CD4-positive, alpha-beta memory T cell (primary cell): ENCODE measurements around the gene DHRS13. TPM values are rescaled to one million over a fixed set of nuclear protein-coding genes. Genes with fewer than 3 reads are reported as not detected.
"Not testable (repeated sequence)": the region's sequence is repeated elsewhere in the genome, so short reads cannot be mapped to it uniquely, and the experiment has no call there.

ENCODE experiments used
- CTCF ChIA-PET: fragments of 350-600 bp; sonication (Branson Sonifier 250); formaldehyde crosslinking; loops from one replicate; lab custom pipeline; 2021; ENCODE audit warnings: inconsistent platforms; ENCODE audit not compliant: partially characterized antibody; lab: Charles Lee
- POLR2A ChIA-PET: fragments of 350-600 bp; sonication (Branson Sonifier 250); formaldehyde crosslinking; loops from one replicate; lab custom pipeline; 2021; ENCODE audit not compliant: partially characterized antibody; lab: Charles Lee
- DNase-seq, 5 donors: peaks; one replicate each; pipeline versions ENCODE4 v3.0.0 to v3.0.0-alpha.2; 2020 to 2022; ENCODE audit warnings: mixed read lengths in 1 of 5
- H3K27ac ChIP-seq: one replicate; pipeline ENCODE4 v1.7.0; 2013; ENCODE audit warnings: low read depth, low read length
- H3K27me3 ChIP-seq: 2 replicates; pipeline ENCODE4 v1.7.0; 2013; ENCODE audit warnings: mild to moderate bottlenecking, low read length, moderate library complexity; ENCODE audit not compliant: insufficient read depth
- H3K36me3 ChIP-seq: 2 replicates; pipeline ENCODE4 v1.7.0; 2013; ENCODE audit warnings: mild to moderate bottlenecking, low read length, moderate library complexity; ENCODE audit not compliant: insufficient read depth
- H3K4me1 ChIP-seq: 2 replicates; pipeline ENCODE4 v1.7.0; 2013; ENCODE audit warnings: mild to moderate bottlenecking, low read length, moderate library complexity; ENCODE audit not compliant: insufficient read depth
- H3K4me3 ChIP-seq, 2 donors: one replicate each; pipeline ENCODE4 v1.7.0; 2013; ENCODE audit warnings: low read length in 2 of 2, mild to moderate bottlenecking in 1 of 2
- H3K9me3 ChIP-seq, 2 donors: one replicate each; pipeline ENCODE4 v1.7.0; 2013; ENCODE audit warnings: low read length in 2 of 2, control low read depth in 1 of 2; ENCODE audit not compliant: control insufficient read depth in 1 of 2
- H3K27ac Mint-ChIP-seq, 7 donors: one replicate each; pipeline ENCODE4 v1.8.0; 2020 to 2021; ENCODE audit warnings: mixed read lengths in 7 of 7, mild to moderate bottlenecking in 6 of 7, inconsistent platforms in 3 of 7, moderate library complexity in 3 of 7
- H3K27me3 Mint-ChIP-seq, 2 donors: one replicate each; pipeline ENCODE4 v1.8.0; 2020 to 2021; ENCODE audit warnings: mixed read lengths in 2 of 2
- H3K36me3 Mint-ChIP-seq, 2 donors: one replicate each; pipeline ENCODE4 v1.8.0; 2020 to 2021; ENCODE audit warnings: mixed read lengths in 2 of 2, inconsistent platforms in 1 of 2, mild to moderate bottlenecking in 1 of 2
- H3K4me1 Mint-ChIP-seq, 4 donors: one replicate each; pipeline ENCODE4 v1.8.0; 2020 to 2021; ENCODE audit warnings: mixed read lengths in 4 of 4, mild to moderate bottlenecking in 1 of 4
- H3K4me3 Mint-ChIP-seq, 8 donors: one replicate each; pipeline ENCODE4 v1.8.0; 2020 to 2021; ENCODE audit warnings: mixed read lengths in 8 of 8, mild to moderate bottlenecking in 7 of 8, moderate library complexity in 6 of 8, inconsistent platforms in 3 of 8
- H3K9me3 Mint-ChIP-seq, 8 donors: one replicate each; pipeline ENCODE4 v1.8.0; 2020 to 2021; ENCODE audit warnings: mixed read lengths in 8 of 8, mild to moderate bottlenecking in 5 of 8, inconsistent platforms in 3 of 8, moderate library complexity in 1 of 8
- intact Hi-C: fragments of 100-400 bp; cut with micrococcal nuclease; formaldehyde crosslinking; loops from one replicate; pipeline ENCODE4 v1.15.1; 2023
- polyA plus RNA-seq, 2 donors: library from polyadenylated mRNA; unstranded; fragments of 300-500 nt; fragmentation: Illumina TruSeq; gene quantifications; one replicate each; pipeline ENCODE4 v1.2.3, GENCODE V29; 2021
- total RNA-seq, 2 experiments: library from RNA; stranded (reverse); gene quantifications; one replicate each; pipeline ENCODE4 v1.2.3, GENCODE V29; 2021

DHRS13 gene
- total and polyA plus RNA-seq, 4 experiments from 2014 or later: 15.1 to 49.6 (median 32.1) TPM

GRCh38 chr17:28907709-28908475, 5.0 kb upstream of the DHRS13 start:
- ChIA-PET POLR2A (interaction anchor here (0.6 to 7.3 kb wide), 5 partner anchors 11 to 66 kb away, joined by 3 to 45 read pairs (median 4); partner anchors contain the start of gene FLOT2), CTCF (interaction anchor here (0.6 to 4.7 kb wide), 9 partner anchors 9 to 180 kb away, joined by 3 to 31 read pairs (median 6); no protein-coding TSS in a partner anchor)
- Histone ChIP-seq H3K4me1 (peaks cover 6% of the 10 kb centered on the region), H3K27ac (no peak overlapping the region), H3K9me3 (no peaks in the 10 kb centered on the region), H3K36me3 (peaks cover 68% of the 10 kb centered on the region), H3K27me3 (no peaks in the 10 kb centered on the region), H3K4me3 (no peak overlapping the region)
- DNase-seq: no peak
- Mint-ChIP-seq H3K27me3 (no peaks in the 10 kb centered on the region), H3K4me3 (no peak overlapping the region), H3K27ac (peak overlapping the region in 5 of 7 donors; percentile 25 to 54 (median 46)), H3K4me1 (peaks cover 4 to 12% (median 8%) of the 10 kb centered on the region in 4 donors), H3K9me3 (no peaks in the 10 kb centered on the region), H3K36me3 (peaks cover 53 to 70% of the 10 kb centered on the region in 2 donors)
- intact Hi-C loops: no loop called here

GRCh38 chr17:28906706-28907438, 4.0 kb upstream of the DHRS13 start:
- Mint-ChIP-seq H3K9me3 (no peaks in the 10 kb centered on the region), H3K4me3 (no peak overlapping the region), H3K4me1 (peaks cover 7 to 17% (median 15%) of the 10 kb centered on the region in 4 donors), H3K27ac (peak overlapping the region in 5 of 7 donors; percentile 24 to 77 (median 49)), H3K27me3 (no peaks in the 10 kb centered on the region), H3K36me3 (peaks cover 44 to 64% of the 10 kb centered on the region in 2 donors)
- H3K9me3 ChIP-seq: no peaks in the 10 kb centered on the region
- H3K27ac ChIP-seq: no peak overlapping the region
- no peak for DNase-seq
- H3K4me1 ChIP-seq: peaks cover 9% of the 10 kb centered on the region
- ChIA-PET CTCF (interaction anchor here (0.6 to 4.7 kb wide), 8 partner anchors 10 to 516 kb away, joined by 3 to 31 read pairs (median 7); no protein-coding TSS in a partner anchor), POLR2A (interaction anchor here (0.6 to 7.3 kb wide), 5 partner anchors 10 to 45 kb away, joined by 4 to 45 read pairs (median 8); partner anchors contain the start of genes FLOT2 and PHF12)
- no peaks in the 10 kb centered on the region for H3K27me3 ChIP-seq
- peaks cover 58% of the 10 kb centered on the region for H3K36me3 ChIP-seq
- H3K4me3 ChIP-seq: no peak overlapping the region
- intact Hi-C loops: no loop called here

GRCh38 chr17:28906276-28906675, 3.4 kb upstream of the DHRS13 start:
- H3K9me3 ChIP-seq: no peaks in the 10 kb centered on the region
- Mint-ChIP-seq H3K4me3 (no peak overlapping the region), H3K27ac (peak overlapping the region in 2 of 7 donors; percentile 64 to 70), H3K4me1 (peaks cover 13 to 22% (median 20%) of the 10 kb centered on the region in 4 donors), H3K9me3 (no peaks in the 10 kb centered on the region), H3K27me3 (no peaks in the 10 kb centered on the region), H3K36me3 (peaks cover 40 to 59% of the 10 kb centered on the region in 2 donors)
- H3K4me3 ChIP-seq: no peak overlapping the region
- intact Hi-C loops: no loop called here
- POLR2A ChIA-PET: interaction anchor here (1.6 to 7.3 kb wide), 3 partner anchors 9 to 45 kb away, joined by 5 to 45 read pairs (median 8); partner anchors contain the start of genes FLOT2 and PHF12
- H3K27ac ChIP-seq: no peak overlapping the region
- no peak for DNase-seq
- no peaks in the 10 kb centered on the region for H3K27me3 ChIP-seq
- CTCF ChIA-PET: interaction anchor here (0.6 to 2.1 kb wide), 4 partner anchors 11 to 516 kb away, joined by 3 to 8 read pairs (median 4); no protein-coding TSS in a partner anchor
- peaks cover 52% of the 10 kb centered on the region for H3K36me3 ChIP-seq
- H3K4me1 ChIP-seq: peaks cover 15% of the 10 kb centered on the region

- H3K4me3 ChIP-seq: no peak overlapping the region
- H3K27me3 Mint-ChIP-seq: no peaks in the 10 kb centered on the region
- peak overlapping the region in 1 of 8 donors; percentile 20 for H3K4me3 Mint-ChIP-seq
- no peak overlapping the region for H3K27ac ChIP-seq
- peaks cover 25 to 48% of the 10 kb centered on the region in 2 donors for H3K36me3 Mint-ChIP-seq
- H3K36me3 ChIP-seq: peaks cover 37% of the 10 kb centered on the region
- DNase-seq: no peak
- ChIA-PET CTCF (interaction anchor here (1.1 to 4.6 kb wide), 10 partner anchors 11 to 177 kb away, joined by 3 to 48 read pairs (median 7); partner anchors contain the start of genes NEK8, PHF12 and TLCD1), POLR2A (interaction anchor here (1.0 to 9.9 kb wide), 3 partner anchors 8 to 178 kb away, joined by 3 to 193 read pairs (median 26); partner anchors contain the start of genes NEK8, PHF12 and TLCD1)
- no peaks in the 10 kb centered on the region for H3K9me3 Mint-ChIP-seq
- H3K4me1 Mint-ChIP-seq: peaks cover 22 to 33% (median 28%) of the 10 kb centered on the region in 4 donors
- H3K9me3 ChIP-seq: no peaks in the 10 kb centered on the region
- no peaks in the 10 kb centered on the region for H3K27me3 ChIP-seq
- peak overlapping the region in 6 of 7 donors; percentile 32 to 92 (median 74) for H3K27ac Mint-ChIP-seq
- H3K4me1 ChIP-seq: peaks cover 26% of the 10 kb centered on the region
- intact Hi-C loops: no loop called here
Measured at GRCh38 chr17:28904800-28905199, 1.9 kb upstream of the DHRS13 start.

GRCh38 chr17:28903546-28903841, 615 bp upstream of the DHRS13 start:
- not testable (repeated sequence) for H3K9me3 ChIP-seq, H3K9me3 Mint-ChIP-seq, H3K27me3 Mint-ChIP-seq, H3K27me3 ChIP-seq, DNase-seq, H3K4me3 ChIP-seq
- peaks cover 22 to 45% of the 10 kb centered on the region in 2 donors for H3K36me3 Mint-ChIP-seq
- peak overlapping the region; percentile 63 to 89 (median 71) for H3K4me3 Mint-ChIP-seq
- Histone ChIP-seq H3K4me1 (peaks cover 30% of the 10 kb centered on the region), H3K36me3 (peaks cover 27% of the 10 kb centered on the region), H3K27ac (peak overlapping the region; percentile 21)
- intact Hi-C loops: loop anchor here (1.0 kb wide), 8 partner anchors 13 to 175 kb away; partner anchors contain the start of genes FAM222B and NEK8
- H3K4me1 Mint-ChIP-seq: peaks cover 28 to 45% (median 35%) of the 10 kb centered on the region in 4 donors
- ChIA-PET CTCF (interaction anchor here (0.5 to 4.6 kb wide), 19 partner anchors 9 to 176 kb away, joined by 3 to 48 read pairs (median 4); partner anchors contain the start of genes NEK8, PHF12 and TLCD1), POLR2A (interaction anchor here (0.5 to 9.9 kb wide), 10 partner anchors 9 to 183 kb away, joined by 3 to 193 read pairs (median 8); partner anchors contain the start of genes ERAL1, NEK8, PHF12 and RPL23A)
- peak overlapping the region; percentile 85 to 92 (median 88) for H3K27ac Mint-ChIP-seq

GRCh38 chr17:28901866-28902818, 737 bp downstream of the DHRS13 start:
- no peaks in the 10 kb centered on the region for H3K9me3 ChIP-seq
- no peaks in the 10 kb centered on the region for H3K9me3 Mint-ChIP-seq
- H3K27me3 Mint-ChIP-seq: no peaks in the 10 kb centered on the region
- H3K27ac Mint-ChIP-seq: peak overlapping the region; percentile 89 to 97 (median 93)
- peak overlapping the region; percentile 77 to 95 for H3K4me3 ChIP-seq
- DNase-seq: no peak
- peak overlapping the region; percentile 76 for H3K27ac ChIP-seq
- ChIA-PET CTCF (interaction anchor here (0.6 to 4.6 kb wide), 25 partner anchors 9 to 182 kb away, joined by 3 to 48 read pairs (median 5); partner anchors contain the start of genes FAM222B, NEK8, PHF12 and RPL23A), POLR2A (interaction anchor here (0.9 to 9.9 kb wide), 19 partner anchors 10 to 190 kb away, joined by 3 to 193 read pairs (median 6); partner anchors contain the start of genes ERAL1, FAM222B, NEK8 and PHF12)
- intact Hi-C loops: no loop called here
- H3K4me1 Mint-ChIP-seq: peaks cover 32 to 53% (median 41%) of the 10 kb centered on the region in 4 donors
- H3K4me3 Mint-ChIP-seq: peak overlapping the region; percentile 83 to 97 (median 90)
- peaks cover 14% of the 10 kb centered on the region for H3K36me3 ChIP-seq
- H3K4me1 ChIP-seq: peaks cover 38% of the 10 kb centered on the region
- H3K27me3 ChIP-seq: no peaks in the 10 kb centered on the region
- peaks cover 12 to 42% of the 10 kb centered on the region in 2 donors for H3K36me3 Mint-ChIP-seq
